GM23338 (cell line): ENCODE measurements around the gene PRDM9. TPM values are rescaled to one million over a fixed set of nuclear protein-coding genes. Genes with fewer than 3 reads are reported as not detected.

ENCODE experiments used
- ATAC-seq: fragments of 200-7000 bp; cut with Tn5 transposase; 3 replicates; pipeline ENCODE4 v1.9.1; 2020
- DNase-seq: peaks from one replicate; pipeline ENCODE4 v3.0.0-alpha.2; 2015; ENCODE audit warnings: low spot score
- H2AFZ ChIP-seq: fragments of 200-600 bp; sonication (generic); 2 replicates; pipeline ENCODE4 v1.8.0; 2016; ENCODE audit warnings: antibody characterized with exemption, mild to moderate bottlenecking, moderate library complexity
- H3F3A ChIP-seq: fragments of 200-600 bp; sonication (generic); replicated peaks from 2 replicates; pipeline ENCODE4 v1.8.0; 2017; ENCODE audit warnings: antibody characterized with exemption, mixed run types, low read depth
- H3K27ac ChIP-seq: fragments of 200-600 bp; sonication (generic); 2 replicates; pipeline ENCODE4 v1.6.1; 2016; ENCODE audit warnings: low read depth
- H3K27me3 ChIP-seq: fragments of 200-600 bp; sonication (generic); 2 replicates; pipeline ENCODE4 v1.8.0; 2016; ENCODE audit warnings: mild to moderate bottlenecking, mixed run types, moderate library complexity; ENCODE audit not compliant: insufficient read depth
- H3K36me3 ChIP-seq: fragments of 200-600 bp; sonication (generic); 2 replicates; pipeline ENCODE4 v1.8.0; 2016; ENCODE audit warnings: mild to moderate bottlenecking; ENCODE audit not compliant: insufficient read depth
- H3K4me1 ChIP-seq: fragments of 200-600 bp; sonication (generic); 2 replicates; pipeline ENCODE4 v1.8.0; 2016; ENCODE audit warnings: mild to moderate bottlenecking, moderate library complexity; ENCODE audit not compliant: insufficient read depth
- H3K4me2 ChIP-seq: fragments of 200-600 bp; sonication (generic); 2 replicates; pipeline ENCODE4 v1.7.1; 2017; ENCODE audit warnings: mixed run types
- H3K4me3 ChIP-seq: fragments of 200-600 bp; sonication (generic); 2 replicates; pipeline ENCODE4 v1.6.1; 2016; ENCODE audit warnings: mixed run types
- H3K79me2 ChIP-seq: fragments of 200-600 bp; sonication (generic); replicated peaks from 2 replicates; pipeline ENCODE4 v1.8.0; 2017; ENCODE audit warnings: mild to moderate bottlenecking; ENCODE audit not compliant: insufficient read depth
- H3K9me2 ChIP-seq: fragments of 200-600 bp; sonication (generic); 2 replicates; pipeline ENCODE4 v1.8.0; 2017; ENCODE audit not compliant: insufficient read depth
- H4K20me1 ChIP-seq: fragments of 200-600 bp; sonication (generic); replicated peaks from 2 replicates; pipeline ENCODE4 v1.8.0; 2017; ENCODE audit warnings: mild to moderate bottlenecking; ENCODE audit not compliant: insufficient read depth
- H3K27ac Mint-ChIP-seq: 2 replicates; pipeline ENCODE4 v1.8.0; 2020; ENCODE audit warnings: inconsistent platforms, mild to moderate bottlenecking, moderate library complexity, mixed read lengths
- H3K27me3 Mint-ChIP-seq: 3 replicates; pipeline ENCODE4 v1.8.0; 2022; ENCODE audit warnings: low read depth, mild to moderate bottlenecking, moderate library complexity, mixed read lengths, inconsistent platforms; ENCODE audit not compliant: insufficient read depth, poor library complexity
- H3K36me3 Mint-ChIP-seq: 3 replicates; pipeline ENCODE4 v1.8.0; 2021; ENCODE audit warnings: low read depth, mild to moderate bottlenecking, inconsistent platforms, moderate library complexity, mixed read lengths
- H3K4me1 Mint-ChIP-seq: 3 replicates; pipeline ENCODE4 v1.8.0; 2020; ENCODE audit warnings: mild to moderate bottlenecking, inconsistent platforms, mixed read lengths
- H3K4me3 Mint-ChIP-seq: 3 replicates; pipeline ENCODE4 v1.8.0; 2021; ENCODE audit warnings: moderate library complexity, mild to moderate bottlenecking, inconsistent platforms, mixed read lengths
- H3K9me3 Mint-ChIP-seq: 3 replicates; pipeline ENCODE4 v1.8.0; 2020; ENCODE audit warnings: moderate library complexity, mild to moderate bottlenecking, inconsistent platforms, mixed read lengths
- CREB1 ChIP-seq: fragments of 250-450 bp; sonication (Bioruptor Pico); IDR thresholded peaks from 2 replicates; pipeline ENCODE4 v1.5.0; 2020; ENCODE audit warnings: low read depth, mild to moderate bottlenecking, moderate library complexity
- EZH2 ChIP-seq: fragments of 200-600 bp; sonication (generic); IDR thresholded peaks from one replicate; pipeline ENCODE4 v1.8.0; 2017; ENCODE audit warnings: antibody characterized with exemption, mild to moderate bottlenecking, low read depth; ENCODE audit not compliant: unreplicated experiment
- JUNB ChIP-seq: IDR thresholded peaks from one replicate; pipeline ENCODE4 v1.6.1; 2016; ENCODE audit warnings: antibody characterized with exemption; ENCODE audit not compliant: unreplicated experiment
- NANOG ChIP-seq: IDR thresholded peaks from 2 replicates; pipeline ENCODE4 v1.6.1; 2016; ENCODE audit warnings: antibody characterized with exemption, borderline replicate concordance
- POLR2AphosphoS5 ChIP-seq: IDR thresholded peaks from 2 replicates; pipeline ENCODE4 v1.6.1; 2016; ENCODE audit warnings: antibody characterized with exemption, low read depth
- ZNF331 ChIP-seq: fragments of 250-450 bp; sonication (Bioruptor Pico); IDR thresholded peaks from 2 replicates; pipeline ENCODE4 v1.5.0; 2020; ENCODE audit warnings: low read depth, mild to moderate bottlenecking, moderate library complexity
- polyA plus RNA-seq: library from polyadenylated mRNA; unstranded; fragments of >200 nt; fragmentation: Nextera tagmentation; extraction: Ambion mirVana; gene quantifications from 2 replicates; pipeline ENCODE4 v1.2.1, GENCODE V29; 2016
- total RNA-seq: library from RNA; depleted of rRNA; stranded (reverse); fragments of >200 nt; shearing (Covaris generic); gene quantifications from 2 replicates; pipeline ENCODE4 v1.2.3, GENCODE V29; 2014
- TF ChIP-seq, protein P1 (sequence below), 2 experiments: fragments of 200-600 bp in 1 of 2; sonication (generic) in 1 of 2; conservative IDR thresholded peaks; 2 replicates each; pipeline versions ENCODE4 v1.5.1 to v1.6.1; 2016 to 2017; ENCODE audit warnings: antibody characterized with exemption in 2 of 2, low read depth in 2 of 2, mild to moderate bottlenecking in 2 of 2, moderate library complexity in 1 of 2
- TF ChIP-seq, protein P2 (sequence below): IDR thresholded peaks from 2 replicates; pipeline ENCODE4 v1.6.1; 2016; ENCODE audit warnings: antibody characterized with exemption
- TF ChIP-seq, protein P3 (sequence below): fragments of 250-450 bp; sonication (Bioruptor Pico); IDR thresholded peaks from 2 replicates; pipeline ENCODE4 v1.5.0; 2020; ENCODE audit warnings: mild to moderate bottlenecking, moderate library complexity

Gene PRDM9
- total and polyA plus RNA-seq, 2 experiments from 2014 or later = not detected

DNA sequence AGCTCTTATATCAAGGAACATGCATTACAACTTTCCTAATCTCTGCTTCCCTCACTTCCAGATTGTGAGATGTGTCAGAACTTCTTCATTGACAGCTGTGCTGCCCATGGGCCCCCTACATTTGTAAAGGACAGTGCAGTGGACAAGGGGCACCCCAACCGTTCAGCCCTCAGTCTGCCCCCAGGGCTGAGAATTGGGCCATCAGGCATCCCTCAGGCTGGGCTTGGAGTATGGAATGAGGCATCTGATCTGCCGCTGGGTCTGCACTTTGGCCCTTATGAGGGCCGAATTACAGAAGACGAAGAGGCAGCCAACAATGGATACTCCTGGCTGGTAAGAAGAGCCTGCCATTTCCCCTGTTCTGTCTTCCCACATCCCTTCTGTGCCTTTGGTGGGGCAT is 15.1 kb downstream of the PRDM9 start (continued):
- TF ChIP-seq, protein P1, sequence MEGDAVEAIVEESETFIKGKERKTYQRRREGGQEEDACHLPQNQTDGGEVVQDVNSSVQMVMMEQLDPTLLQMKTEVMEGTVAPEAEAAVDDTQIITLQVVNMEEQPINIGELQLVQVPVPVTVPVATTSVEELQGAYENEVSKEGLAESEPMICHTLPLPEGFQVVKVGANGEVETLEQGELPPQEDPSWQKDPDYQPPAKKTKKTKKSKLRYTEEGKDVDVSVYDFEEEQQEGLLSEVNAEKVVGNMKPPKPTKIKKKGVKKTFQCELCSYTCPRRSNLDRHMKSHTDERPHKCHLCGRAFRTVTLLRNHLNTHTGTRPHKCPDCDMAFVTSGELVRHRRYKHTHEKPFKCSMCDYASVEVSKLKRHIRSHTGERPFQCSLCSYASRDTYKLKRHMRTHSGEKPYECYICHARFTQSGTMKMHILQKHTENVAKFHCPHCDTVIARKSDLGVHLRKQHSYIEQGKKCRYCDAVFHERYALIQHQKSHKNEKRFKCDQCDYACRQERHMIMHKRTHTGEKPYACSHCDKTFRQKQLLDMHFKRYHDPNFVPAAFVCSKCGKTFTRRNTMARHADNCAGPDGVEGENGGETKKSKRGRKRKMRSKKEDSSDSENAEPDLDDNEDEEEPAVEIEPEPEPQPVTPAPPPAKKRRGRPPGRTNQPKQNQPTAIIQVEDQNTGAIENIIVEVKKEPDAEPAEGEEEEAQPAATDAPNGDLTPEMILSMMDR (conservative IDR thresholded peaks at IDR 0.05; ENCODE audit: low read depth in 2 of 2) = no peak
- TF ChIP-seq CREB1 (CRISPR knock-in tag) (no peak), POLR2AphosphoS5 (no peak), EZH2 (no peak), ZNF331 (CRISPR knock-in tag) (no peak), JUNB (no peak)
- TF ChIP-seq, protein P2, sequence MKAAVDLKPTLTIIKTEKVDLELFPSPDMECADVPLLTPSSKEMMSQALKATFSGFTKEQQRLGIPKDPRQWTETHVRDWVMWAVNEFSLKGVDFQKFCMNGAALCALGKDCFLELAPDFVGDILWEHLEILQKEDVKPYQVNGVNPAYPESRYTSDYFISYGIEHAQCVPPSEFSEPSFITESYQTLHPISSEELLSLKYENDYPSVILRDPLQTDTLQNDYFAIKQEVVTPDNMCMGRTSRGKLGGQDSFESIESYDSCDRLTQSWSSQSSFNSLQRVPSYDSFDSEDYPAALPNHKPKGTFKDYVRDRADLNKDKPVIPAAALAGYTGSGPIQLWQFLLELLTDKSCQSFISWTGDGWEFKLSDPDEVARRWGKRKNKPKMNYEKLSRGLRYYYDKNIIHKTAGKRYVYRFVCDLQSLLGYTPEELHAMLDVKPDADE = no peak

DNA sequence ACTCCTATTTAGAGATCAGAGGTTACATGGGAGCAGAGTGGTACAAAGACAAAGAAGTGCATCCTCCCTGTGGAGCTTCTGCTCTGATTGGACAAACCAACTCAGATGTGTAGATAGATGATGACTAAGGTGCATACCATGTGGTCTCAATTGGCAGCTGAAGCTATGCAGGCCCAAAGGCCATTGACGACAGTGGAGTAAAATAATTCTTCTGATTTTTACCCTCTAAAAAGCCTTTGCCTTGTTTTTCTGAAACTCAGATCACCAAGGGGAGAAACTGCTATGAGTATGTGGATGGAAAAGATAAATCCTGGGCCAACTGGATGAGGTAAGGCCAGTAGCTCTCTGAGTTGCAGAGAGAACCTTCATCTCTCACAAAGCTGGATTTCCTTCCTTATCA is 15.6 kb downstream of the PRDM9 start:
- DNase-seq (no peak), ATAC-seq (no peak)
- H3K36me3 ChIP-seq = no peaks in the 10 kb centered on the region
- H3K4me3 ChIP-seq = no peak overlapping the region
- no peaks in the 10 kb centered on the region for H3K27me3 ChIP-seq
- H3K9me3 Mint-ChIP-seq = peaks cover 14% of the 10 kb centered on the region
- no peaks in the 10 kb centered on the region; the same call in 2 of the 3 replicates for H3K4me1 Mint-ChIP-seq
- no peak overlapping the region for H3K4me3 Mint-ChIP-seq
- H3K4me2 ChIP-seq = no peak overlapping the region
- H3K27ac Mint-ChIP-seq = no peak overlapping the region
- H3K9me2 ChIP-seq = peaks cover 2% of the 10 kb centered on the region; the same call in 1 of the 2 replicates
- no peaks in the 10 kb centered on the region for H3K4me1 ChIP-seq
- no peaks in the 10 kb centered on the region for H3F3A ChIP-seq
- H2AFZ ChIP-seq = no peak overlapping the region
- no peaks in the 10 kb centered on the region for H4K20me1 ChIP-seq
- H3K27ac ChIP-seq = no peak overlapping the region
- H3K27me3 Mint-ChIP-seq = peaks cover 3% of the 10 kb centered on the region
- peaks cover 12% of the 10 kb centered on the region; the same call in 2 of the 3 replicates for H3K36me3 Mint-ChIP-seq
- no peaks in the 10 kb centered on the region for H3K79me2 ChIP-seq
- TF ChIP-seq NANOG = no peak
- TF ChIP-seq, protein P3, sequence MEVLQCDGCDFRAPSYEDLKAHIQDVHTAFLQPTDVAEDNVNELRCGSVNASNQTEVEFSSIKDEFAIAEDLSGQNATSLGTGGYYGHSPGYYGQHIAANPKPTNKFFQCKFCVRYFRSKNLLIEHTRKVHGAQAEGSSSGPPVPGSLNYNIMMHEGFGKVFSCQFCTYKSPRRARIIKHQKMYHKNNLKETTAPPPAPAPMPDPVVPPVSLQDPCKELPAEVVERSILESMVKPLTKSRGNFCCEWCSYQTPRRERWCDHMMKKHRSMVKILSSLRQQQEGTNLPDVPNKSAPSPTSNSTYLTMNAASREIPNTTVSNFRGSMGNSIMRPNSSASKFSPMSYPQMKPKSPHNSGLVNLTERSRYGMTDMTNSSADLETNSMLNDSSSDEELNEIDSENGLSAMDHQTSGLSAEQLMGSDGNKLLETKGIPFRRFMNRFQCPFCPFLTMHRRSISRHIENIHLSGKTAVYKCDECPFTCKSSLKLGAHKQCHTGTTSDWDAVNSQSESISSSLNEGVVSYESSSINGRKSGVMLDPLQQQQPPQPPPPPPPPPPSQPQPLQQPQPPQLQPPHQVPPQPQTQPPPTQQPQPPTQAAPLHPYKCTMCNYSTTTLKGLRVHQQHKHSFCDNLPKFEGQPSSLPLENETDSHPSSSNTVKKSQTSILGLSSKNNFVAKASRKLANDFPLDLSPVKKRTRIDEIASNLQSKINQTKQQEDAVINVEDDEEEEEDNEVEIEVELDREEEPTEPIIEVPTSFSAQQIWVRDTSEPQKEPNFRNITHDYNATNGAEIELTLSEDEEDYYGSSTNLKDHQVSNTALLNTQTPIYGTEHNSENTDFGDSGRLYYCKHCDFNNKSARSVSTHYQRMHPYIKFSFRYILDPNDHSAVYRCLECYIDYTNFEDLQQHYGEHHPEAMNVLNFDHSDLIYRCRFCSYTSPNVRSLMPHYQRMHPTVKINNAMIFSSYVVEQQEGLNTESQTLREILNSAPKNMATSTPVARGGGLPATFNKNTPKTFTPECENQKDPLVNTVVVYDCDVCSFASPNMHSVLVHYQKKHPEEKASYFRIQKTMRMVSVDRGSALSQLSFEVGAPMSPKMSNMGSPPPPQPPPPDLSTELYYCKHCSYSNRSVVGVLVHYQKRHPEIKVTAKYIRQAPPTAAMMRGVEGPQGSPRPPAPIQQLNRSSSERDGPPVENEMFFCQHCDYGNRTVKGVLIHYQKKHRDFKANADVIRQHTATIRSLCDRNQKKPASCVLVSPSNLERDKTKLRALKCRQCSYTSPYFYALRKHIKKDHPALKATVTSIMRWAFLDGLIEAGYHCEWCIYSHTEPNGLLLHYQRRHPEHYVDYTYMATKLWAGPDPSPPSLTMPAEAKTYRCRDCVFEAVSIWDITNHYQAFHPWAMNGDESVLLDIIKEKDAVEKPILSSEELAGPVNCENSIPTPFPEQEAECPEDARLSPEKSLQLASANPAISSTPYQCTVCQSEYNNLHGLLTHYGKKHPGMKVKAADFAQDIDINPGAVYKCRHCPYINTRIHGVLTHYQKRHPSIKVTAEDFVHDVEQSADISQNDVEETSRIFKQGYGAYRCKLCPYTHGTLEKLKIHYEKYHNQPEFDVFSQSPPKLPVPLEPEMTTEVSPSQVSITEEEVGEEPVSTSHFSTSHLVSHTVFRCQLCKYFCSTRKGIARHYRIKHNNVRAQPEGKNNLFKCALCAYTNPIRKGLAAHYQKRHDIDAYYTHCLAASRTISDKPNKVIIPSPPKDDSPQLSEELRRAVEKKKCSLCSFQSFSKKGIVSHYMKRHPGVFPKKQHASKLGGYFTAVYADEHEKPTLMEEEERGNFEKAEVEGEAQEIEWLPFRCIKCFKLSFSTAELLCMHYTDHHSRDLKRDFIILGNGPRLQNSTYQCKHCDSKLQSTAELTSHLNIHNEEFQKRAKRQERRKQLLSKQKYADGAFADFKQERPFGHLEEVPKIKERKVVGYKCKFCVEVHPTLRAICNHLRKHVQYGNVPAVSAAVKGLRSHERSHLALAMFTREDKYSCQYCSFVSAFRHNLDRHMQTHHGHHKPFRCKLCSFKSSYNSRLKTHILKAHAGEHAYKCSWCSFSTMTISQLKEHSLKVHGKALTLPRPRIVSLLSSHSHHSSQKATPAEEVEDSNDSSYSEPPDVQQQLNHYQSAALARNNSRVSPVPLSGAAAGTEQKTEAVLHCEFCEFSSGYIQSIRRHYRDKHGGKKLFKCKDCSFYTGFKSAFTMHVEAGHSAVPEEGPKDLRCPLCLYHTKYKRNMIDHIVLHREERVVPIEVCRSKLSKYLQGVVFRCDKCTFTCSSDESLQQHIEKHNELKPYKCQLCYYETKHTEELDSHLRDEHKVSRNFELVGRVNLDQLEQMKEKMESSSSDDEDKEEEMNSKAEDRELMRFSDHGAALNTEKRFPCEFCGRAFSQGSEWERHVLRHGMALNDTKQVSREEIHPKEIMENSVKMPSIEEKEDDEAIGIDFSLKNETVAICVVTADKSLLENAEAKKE = no peak
- TF ChIP-seq, protein P2 = no peak
- TF ChIP-seq, protein P1 (conservative IDR thresholded peaks at IDR 0.05; ENCODE audit: low read depth in 2 of 2) = no peak
- TF ChIP-seq CREB1 (CRISPR knock-in tag) = no peak
